Trophoblast cell (in vitro differentiated cells and primary cell): ENCODE results near the gene SRGAP3.

Source experiments
- DNase-seq, 2 donors: peaks; one replicate each; pipeline ENCODE4 v3.0.0-alpha.2; 2016
- H2AFZ ChIP-seq: 2 replicates; pipeline ENCODE4 v1.6.1; 2013; ENCODE audit warnings: low read length, moderate library complexity, mild to moderate bottlenecking; ENCODE audit not compliant: insufficient read depth, poor library complexity
- H2AK5ac ChIP-seq: 2 replicates; pipeline ENCODE4 v1.6.1; 2013; ENCODE audit warnings: mild to moderate bottlenecking, low read length
- H2BK120ac ChIP-seq: 2 replicates; pipeline ENCODE4 v1.6.1; 2013; ENCODE audit warnings: low read length, mild to moderate bottlenecking, moderate library complexity; ENCODE audit not compliant: insufficient read depth, poor library complexity
- H2BK12ac ChIP-seq: 2 replicates; pipeline ENCODE4 v1.6.1; 2013; ENCODE audit warnings: mild to moderate bottlenecking, low read length, moderate library complexity
- H2BK5ac ChIP-seq: 2 replicates; pipeline ENCODE4 v1.6.1; 2013; ENCODE audit warnings: low read length, low read depth, moderate library complexity, mild to moderate bottlenecking; ENCODE audit not compliant: poor library complexity
- H3K14ac ChIP-seq: 2 replicates; pipeline ENCODE4 v1.6.1; 2013; ENCODE audit warnings: mild to moderate bottlenecking, low read length
- H3K18ac ChIP-seq: 2 replicates; pipeline ENCODE4 v1.6.1; 2013; ENCODE audit warnings: mild to moderate bottlenecking, low read length
- H3K23ac ChIP-seq: 2 replicates; pipeline ENCODE4 v1.6.1; 2013; ENCODE audit warnings: low read length
- H3K27ac ChIP-seq: 2 replicates; pipeline ENCODE4 v1.5.1; 2013; ENCODE audit warnings: low read depth, mild to moderate bottlenecking, inconsistent platforms, low read length, moderate library complexity
- H3K27me3 ChIP-seq: 2 replicates; pipeline ENCODE4 v1.6.1; 2013; ENCODE audit warnings: inconsistent platforms, mild to moderate bottlenecking, low read length, moderate library complexity; ENCODE audit not compliant: insufficient read depth
- H3K36me3 ChIP-seq, 2 experiments: 1 replicate in 1 of 2; 2 replicates in 1 of 2; pipeline ENCODE4 v1.6.1; 2013; ENCODE audit warnings: low read length in 2 of 2, mild to moderate bottlenecking in 2 of 2, moderate library complexity in 1 of 2; ENCODE audit not compliant: insufficient read depth in 2 of 2, control insufficient read depth in 1 of 2
- H3K4ac ChIP-seq: 2 replicates; pipeline ENCODE4 v1.6.1; 2013; ENCODE audit warnings: low read depth, mild to moderate bottlenecking, low read length, moderate library complexity
- H3K4me1 ChIP-seq, 2 experiments: 1 replicate in 1 of 2; 2 replicates in 1 of 2; pipeline ENCODE4 v1.6.1; 2013; ENCODE audit warnings: low read length in 2 of 2, mild to moderate bottlenecking in 2 of 2, moderate library complexity in 1 of 2; ENCODE audit not compliant: insufficient read depth in 2 of 2, control insufficient read depth in 1 of 2
- H3K4me2 ChIP-seq: 2 replicates; pipeline ENCODE4 v1.6.1; 2013; ENCODE audit warnings: inconsistent platforms, mild to moderate bottlenecking, low read length, moderate library complexity
- H3K4me3 ChIP-seq: 2 replicates; pipeline ENCODE4 v1.5.1; 2013; ENCODE audit warnings: mild to moderate bottlenecking, low read depth, low read length, inconsistent platforms
- H3K79me1 ChIP-seq: one replicate; pipeline ENCODE4 v1.6.1; 2013; ENCODE audit warnings: low read length
- H3K79me2 ChIP-seq: 2 replicates; pipeline ENCODE4 v1.6.1; 2013; ENCODE audit warnings: low read length, mild to moderate bottlenecking; ENCODE audit not compliant: control insufficient read depth, insufficient read depth, poor library complexity
- H3K9ac ChIP-seq: 2 replicates; pipeline ENCODE4 v1.6.1; 2013; ENCODE audit warnings: mild to moderate bottlenecking, low read length
- H3K9me3 ChIP-seq: 2 replicates; pipeline ENCODE4 v1.6.1; 2013; ENCODE audit warnings: low read depth, mild to moderate bottlenecking, control low read depth, inconsistent platforms, low read length; ENCODE audit not compliant: insufficient read depth
- H4K12ac ChIP-seq: 2 replicates; pipeline ENCODE4 v1.6.1; 2013; ENCODE audit warnings: low read depth, mild to moderate bottlenecking, low read length, moderate library complexity
- H4K8ac ChIP-seq: 2 replicates; pipeline ENCODE4 v1.6.1; 2013; ENCODE audit warnings: low read depth, mild to moderate bottlenecking, low read length, moderate library complexity
- H4K91ac ChIP-seq: one replicate; pipeline ENCODE4 v1.6.1; 2013; ENCODE audit warnings: low read depth, mild to moderate bottlenecking, low read length, moderate library complexity
- WGBS: extraction: QIAGEN DNeasy Blood & Tissue Kit; methylation state at CpG from one replicate; pipeline ENCODE4 v1.1.7; 2013; ENCODE audit warnings: missing lambda C conversion rate; ENCODE audit not compliant: insufficient read length, insufficient coverage; ENCODE audit errors: extremely low coverage; 5-methylcytosine and 5-hydroxymethylcytosine counted together

Gene SRGAP3

DNA sequence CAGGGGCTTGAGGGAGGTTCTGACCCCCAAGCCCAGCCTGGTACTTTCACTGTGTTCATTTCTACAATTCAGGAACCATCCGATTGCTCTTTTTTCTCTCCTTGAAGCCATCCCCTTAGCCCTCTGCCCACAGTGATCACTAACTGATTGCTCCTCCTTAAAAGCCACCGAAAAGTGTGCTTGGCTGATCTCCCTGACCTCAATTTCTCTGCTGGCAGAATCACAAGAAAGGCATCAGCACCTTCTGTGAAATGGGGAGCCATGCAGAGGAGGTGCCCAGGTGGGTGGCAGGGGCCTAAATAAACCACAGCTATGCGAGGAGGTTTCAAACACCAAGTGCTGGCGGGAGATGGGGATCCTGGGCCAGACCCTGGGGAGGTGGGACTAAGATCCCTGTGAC, 56.2 kb downstream of the SRGAP3 start:
- no peak for DNase-seq

DNA sequence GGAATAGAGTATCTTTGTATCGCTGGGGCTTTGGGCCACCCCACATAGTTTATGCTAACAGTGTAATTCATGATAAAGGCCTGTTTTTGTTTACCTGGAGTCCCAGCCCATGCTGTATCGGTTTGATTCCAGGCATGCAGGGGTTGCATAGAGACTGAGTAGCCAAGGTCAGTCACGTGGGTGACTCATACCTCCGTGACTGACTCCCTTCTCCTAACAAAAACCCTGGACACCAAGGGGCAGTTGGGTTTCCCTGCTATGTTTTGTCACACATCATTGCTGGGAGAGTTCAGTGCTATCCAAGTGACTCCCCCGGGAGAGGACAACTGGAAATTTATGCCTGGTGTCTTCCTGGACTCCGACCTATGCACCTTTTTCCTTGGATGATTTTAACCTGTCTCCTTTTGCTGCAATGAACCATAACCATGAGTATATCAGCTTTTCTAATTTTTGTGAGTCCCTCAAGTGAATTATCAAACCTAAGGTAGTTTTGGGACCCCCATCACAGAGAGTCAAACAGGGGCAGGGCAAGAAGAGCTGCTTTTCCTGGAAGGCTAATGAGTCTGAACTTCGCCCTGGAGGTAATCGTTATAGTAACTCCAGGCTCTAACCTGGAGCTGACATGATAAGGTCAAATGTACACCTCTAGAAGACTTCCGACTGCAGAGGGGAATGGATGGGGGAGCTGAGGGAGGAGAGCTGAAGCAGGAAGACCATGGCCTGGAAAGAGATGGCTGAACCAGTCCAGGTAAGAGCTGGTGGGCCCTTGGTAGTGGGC, 57.0 kb downstream of the SRGAP3 start:
- no peak overlapping the region for H3K9ac ChIP-seq
- no peak overlapping the region for H3K27ac ChIP-seq
- peaks cover 4% of the 10 kb centered on the region for H3K9me3 ChIP-seq
- no peak overlapping the region for H2BK120ac ChIP-seq
- no peak overlapping the region for H2AK5ac ChIP-seq
- no peak overlapping the region for H3K4me3 ChIP-seq
- H3K36me3 ChIP-seq, result no peaks in the 10 kb centered on the region
- peaks cover 2 to 4% of the 10 kb centered on the region in 2 experiments for H3K4me1 ChIP-seq
- no peak overlapping the region for H3K4me2 ChIP-seq
- H4K91ac ChIP-seq, result no peak overlapping the region
- H2BK12ac ChIP-seq, result no peak overlapping the region
- no peak overlapping the region for H2BK5ac ChIP-seq
- no peak overlapping the region for H4K12ac ChIP-seq
- H3K4ac ChIP-seq, result no peak overlapping the region
- H3K27me3 ChIP-seq, result no peaks in the 10 kb centered on the region
- no peaks in the 10 kb centered on the region for H3K79me2 ChIP-seq
- no CpG with 5 or more reads among the region's 9 CpGs for WGBS
- no peak overlapping the region for H3K23ac ChIP-seq
- H4K8ac ChIP-seq, result no peak overlapping the region
- H2AFZ ChIP-seq, result no peak overlapping the region
- no peak overlapping the region for H3K14ac ChIP-seq
- no peaks in the 10 kb centered on the region for H3K79me1 ChIP-seq
- no peak overlapping the region for H3K18ac ChIP-seq
- DNase-seq, result no peak

More for the DNA sequence above, 56.2 kb downstream of the SRGAP3 start:
- no peak overlapping the region for H3K14ac ChIP-seq
- no peak overlapping the region for H3K4ac ChIP-seq
- H3K4me1 ChIP-seq, result peaks cover 2 to 4% of the 10 kb centered on the region in 2 experiments
- H3K79me2 ChIP-seq, result no peaks in the 10 kb centered on the region
- no peaks in the 10 kb centered on the region for H3K79me1 ChIP-seq
- H4K12ac ChIP-seq, result no peak overlapping the region
- H3K36me3 ChIP-seq, result no peaks in the 10 kb centered on the region
- H3K9ac ChIP-seq, result no peak overlapping the region
- no peak overlapping the region for H4K8ac ChIP-seq
- H4K91ac ChIP-seq, result no peak overlapping the region
- H2BK5ac ChIP-seq, result no peak overlapping the region
- H2AK5ac ChIP-seq, result no peak overlapping the region
- H3K4me3 ChIP-seq, result no peak overlapping the region
- H3K9me3 ChIP-seq, result peaks cover 4% of the 10 kb centered on the region
- no peak overlapping the region for H2AFZ ChIP-seq
- no peak overlapping the region for H2BK120ac ChIP-seq
- H3K23ac ChIP-seq, result no peak overlapping the region
- no peak overlapping the region for H3K18ac ChIP-seq
- no peak overlapping the region for H2BK12ac ChIP-seq
- no peak overlapping the region for H3K27ac ChIP-seq
- no peak overlapping the region for H3K4me2 ChIP-seq
- WGBS, result no CpG with 5 or more reads among the region's 4 CpGs
- H3K27me3 ChIP-seq, result no peaks in the 10 kb centered on the region

- H3K23ac ChIP-seq, result no peak overlapping the region
- WGBS, result no CpG with 5 or more reads among the region's 8 CpGs
- H2AK5ac ChIP-seq, result no peak overlapping the region
- no peak overlapping the region for H2BK5ac ChIP-seq
- H3K4me2 ChIP-seq, result no peak overlapping the region
- H2AFZ ChIP-seq, result no peak overlapping the region
- H3K27ac ChIP-seq, result no peak overlapping the region
- no peak for DNase-seq
- no peak overlapping the region for H2BK12ac ChIP-seq
- no peaks in the 10 kb centered on the region for H3K79me2 ChIP-seq
- no peak overlapping the region for H3K9ac ChIP-seq
- no peak overlapping the region for H3K4me3 ChIP-seq
- H3K4ac ChIP-seq, result no peak overlapping the region
- H3K18ac ChIP-seq, result no peak overlapping the region
- H2BK120ac ChIP-seq, result no peak overlapping the region
- H3K27me3 ChIP-seq, result no peaks in the 10 kb centered on the region
- H4K8ac ChIP-seq, result no peak overlapping the region
- no peak overlapping the region for H3K14ac ChIP-seq
- peaks cover 4% of the 10 kb centered on the region for H3K9me3 ChIP-seq
- peaks cover 2 to 4% of the 10 kb centered on the region in 2 experiments for H3K4me1 ChIP-seq
- H4K91ac ChIP-seq, result no peak overlapping the region
- H3K79me1 ChIP-seq, result no peaks in the 10 kb centered on the region
- H3K36me3 ChIP-seq, result no peaks in the 10 kb centered on the region
- H4K12ac ChIP-seq, result no peak overlapping the region
Measured at GRCh38 chr3:9190276-9190675, 59.2 kb downstream of the SRGAP3 start.

GRCh38 chr3:9188583-9188982, 60.9 kb downstream of the SRGAP3 start:
- Histone ChIP-seq H3K4me1 (peaks cover 1 to 4% of the 10 kb centered on the region in 2 experiments), H3K14ac (no peak overlapping the region), H2AK5ac (no peak overlapping the region), H3K23ac (no peak overlapping the region), H4K12ac (no peak overlapping the region), H3K18ac (no peak overlapping the region), H3K9me3 (peaks cover 1% of the 10 kb centered on the region), H2BK120ac (no peak overlapping the region), H3K9ac (no peak overlapping the region), H3K4ac (no peak overlapping the region), H2BK5ac (no peak overlapping the region), H3K79me1 (no peaks in the 10 kb centered on the region), H3K4me3 (no peak overlapping the region), H3K4me2 (no peak overlapping the region), H3K36me3 (no peaks in the 10 kb centered on the region), H3K79me2 (no peaks in the 10 kb centered on the region), H3K27ac (no peak overlapping the region), H2AFZ (no peak overlapping the region), H4K8ac (no peak overlapping the region), H4K91ac (no peak overlapping the region), H3K27me3 (no peaks in the 10 kb centered on the region), H2BK12ac (no peak overlapping the region)
- no peak for DNase-seq
- no CpG with 5 or more reads among the region's 1 CpG for WGBS
